Endothelial cell of umbilical vein (primary cell): Measurements from ENCODE around the gene DVL1.

Experiments used
- CTCF ChIP-seq, 2 donors: IDR thresholded peaks; 1 replicate in 1 of 2; 2 replicates in 1 of 2; pipeline ENCODE4 v1.5.1; 2011; ENCODE audit warnings: low read length in 2 of 2, mild to moderate bottlenecking in 2 of 2, moderate library complexity in 2 of 2, control low read depth in 1 of 2, inconsistent platforms in 1 of 2, low read depth in 1 of 2; ENCODE audit not compliant: insufficient read depth in 1 of 2; ENCODE audit errors: extremely low read depth in 1 of 2
- EZH2 ChIP-seq: IDR thresholded peaks from 2 replicates; pipeline ENCODE4 v1.6.1; 2012; ENCODE audit warnings: borderline replicate concordance, low read depth, mild to moderate bottlenecking, moderate library complexity, low read length, inconsistent platforms; ENCODE audit not compliant: severe bottlenecking
- GATA2 ChIP-seq: IDR thresholded peaks from 2 replicates; pipeline ENCODE4 v1.7.0; 2011; ENCODE audit warnings: low read depth, mild to moderate bottlenecking, moderate library complexity, mixed read lengths, low read length; ENCODE audit not compliant: insufficient read length, insufficient read depth
- JUN ChIP-seq: IDR thresholded peaks from 2 replicates; pipeline ENCODE4 v1.6.1; 2011; ENCODE audit warnings: borderline replicate concordance, low read depth; ENCODE audit not compliant: insufficient read length, insufficient read depth
- MYC ChIP-seq: IDR thresholded peaks from one replicate; pipeline ENCODE4 v1.6.1; 2011; ENCODE audit warnings: mild to moderate bottlenecking, low read depth, low read length
- POLR2A ChIP-seq: IDR thresholded peaks from 2 replicates; pipeline ENCODE4 v1.6.1; 2012; ENCODE audit warnings: low read depth, mild to moderate bottlenecking, control low read depth, low read length
- POLR2AphosphoS5 ChIP-seq: IDR thresholded peaks from 2 replicates; pipeline ENCODE4 v1.6.1; 2012; ENCODE audit warnings: low read depth, mild to moderate bottlenecking, control low read depth, low read length, moderate library complexity; ENCODE audit not compliant: insufficient read depth

- no peak for TF ChIP-seq CTCF (IDR thresholded peaks at IDR 0.05; ENCODE audit: extremely low read depth in 1 of 2, insufficient read depth in 1 of 2, low read depth in 1 of 2, low read length in 2 of 2)
- no peak for TF ChIP-seq POLR2A
- TF ChIP-seq EZH2, result no peak
- TF ChIP-seq JUN, result no peak
- TF ChIP-seq POLR2AphosphoS5, result no peak
- no peak for TF ChIP-seq GATA2
- TF ChIP-seq MYC, result no peak
These were observed 27.7 kb downstream of the DVL1 start for GRCh38 chr1:1321477-1321876.
